HAP-1 (cell line): ENCODE results near the gene GPR132.
"Not testable (repeated sequence)": the region's sequence is repeated elsewhere in the genome, so short reads cannot be mapped to it uniquely, and the experiment has no call there.

Experiments
- DNase-seq, 2 experiments: peaks; one replicate each; pipeline ENCODE4 v3.0.0-alpha.2; 2016 to 2020; ENCODE audit warnings: low spot score in 2 of 2
- H3K27me3 ChIP-seq: fragments of 250-450 bp; sonication (Bioruptor Pico); 2 replicates; pipeline ENCODE4 v1.5.1; 2020; ENCODE audit warnings: low read depth, mild to moderate bottlenecking, moderate library complexity
- H3K36me3 ChIP-seq: fragments of 250-450 bp; sonication (Bioruptor Pico); replicated peaks from 2 replicates; pipeline ENCODE4 v1.5.1; 2020; ENCODE audit warnings: mild to moderate bottlenecking
- H3K4me1 ChIP-seq: fragments of 250-450 bp; sonication (Bioruptor Pico); 2 replicates; pipeline ENCODE4 v1.5.1; 2020; ENCODE audit warnings: mild to moderate bottlenecking
- H3K4me3 ChIP-seq: fragments of 250-450 bp; sonication (Bioruptor Pico); 2 replicates; pipeline ENCODE4 v1.5.1; 2020; ENCODE audit warnings: mild to moderate bottlenecking, moderate library complexity
- H3K9me3 ChIP-seq: fragments of 250-450 bp; sonication (Bioruptor Pico); 2 replicates; pipeline ENCODE4 v1.5.1; 2020; ENCODE audit warnings: mild to moderate bottlenecking, moderate library complexity
- in situ Hi-C: fragments of 300-500 bp; cut with MboI; formaldehyde crosslinking; loops from 3 replicates; pipeline ENCODE4 v1.14.3; 2020; ENCODE audit warnings: low sequenced_read_pairs, inconsistent platforms, mixed read lengths

Gene GPR132

GRCh38 chr14:105045710-105046326 is 19.4 kb downstream of the GPR132 start:
- H3K36me3 ChIP-seq = no peaks in the 10 kb centered on the region
- no peaks in the 10 kb centered on the region for H3K27me3 ChIP-seq
- DNase-seq = peak; percentile 67 to 94
- H3K9me3 ChIP-seq = no peaks in the 10 kb centered on the region; the same call in 1 of the 2 replicates
- H3K4me1 ChIP-seq = no peaks in the 10 kb centered on the region
- in situ Hi-C loops = loop anchor here (5.0 to 10.0 kb wide), 2 partner anchors 74 to 141 kb away; no protein-coding TSS in a partner anchor
- no peak overlapping the region for H3K4me3 ChIP-seq

DNA sequence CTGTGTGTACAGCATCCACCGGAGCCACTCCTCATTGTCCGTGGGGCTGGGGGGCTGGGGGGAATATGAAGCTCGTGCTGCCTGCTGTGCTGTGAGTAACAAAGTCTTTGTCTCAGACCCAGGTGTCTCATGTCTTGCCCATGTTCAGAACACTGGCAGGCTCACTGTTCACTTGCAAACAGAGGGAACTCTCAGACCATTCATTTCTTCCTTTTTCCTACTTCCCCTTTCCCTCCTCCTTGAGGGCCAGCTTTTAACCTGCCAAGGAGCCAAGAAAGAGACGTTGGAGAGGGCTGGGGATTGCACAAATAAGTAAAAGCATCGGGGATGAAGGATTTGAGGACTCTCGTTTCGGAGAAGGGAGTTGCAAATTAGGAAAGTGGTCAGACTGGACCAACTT is 21.6 kb downstream of the GPR132 start:
- Histone ChIP-seq H3K36me3 (no peaks in the 10 kb centered on the region), H3K27me3 (no peaks in the 10 kb centered on the region), H3K9me3 (no peaks in the 10 kb centered on the region), H3K4me1 (no peaks in the 10 kb centered on the region), H3K4me3 (no peak overlapping the region)
- no peak for DNase-seq
- in situ Hi-C loops = loop anchor here (10.0 kb wide), 1 partner anchor 139 kb away; no protein-coding TSS in a partner anchor

DNA sequence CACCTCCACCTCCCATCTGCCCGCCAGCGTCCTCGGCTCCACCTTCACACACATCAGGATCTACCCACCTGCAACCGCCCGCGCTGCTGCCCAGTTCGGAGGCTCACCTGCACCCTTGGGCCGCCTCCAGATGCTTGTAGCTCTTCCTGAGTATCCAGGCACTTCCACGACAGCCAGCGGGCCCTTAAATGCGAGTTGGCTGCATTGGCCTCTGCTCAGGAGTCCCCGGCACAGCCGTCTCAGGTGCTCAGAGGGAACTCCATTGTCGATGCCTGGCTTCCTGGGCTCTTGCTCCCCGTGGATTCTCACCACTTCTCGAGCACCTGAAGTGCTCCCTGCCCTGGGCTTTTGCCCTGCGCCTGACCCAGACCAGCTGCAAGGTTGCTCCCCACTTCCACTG is 22.4 kb downstream of the GPR132 start:
- H3K27me3 ChIP-seq = no peaks in the 10 kb centered on the region
- H3K36me3 ChIP-seq = no peaks in the 10 kb centered on the region
- DNase-seq = no peak
- H3K4me3 ChIP-seq = no peak overlapping the region
- in situ Hi-C loops = loop anchor here (10.0 kb wide), 1 partner anchor 138 kb away; no protein-coding TSS in a partner anchor
- no peaks in the 10 kb centered on the region for H3K4me1 ChIP-seq
- no peaks in the 10 kb centered on the region for H3K9me3 ChIP-seq

DNA sequence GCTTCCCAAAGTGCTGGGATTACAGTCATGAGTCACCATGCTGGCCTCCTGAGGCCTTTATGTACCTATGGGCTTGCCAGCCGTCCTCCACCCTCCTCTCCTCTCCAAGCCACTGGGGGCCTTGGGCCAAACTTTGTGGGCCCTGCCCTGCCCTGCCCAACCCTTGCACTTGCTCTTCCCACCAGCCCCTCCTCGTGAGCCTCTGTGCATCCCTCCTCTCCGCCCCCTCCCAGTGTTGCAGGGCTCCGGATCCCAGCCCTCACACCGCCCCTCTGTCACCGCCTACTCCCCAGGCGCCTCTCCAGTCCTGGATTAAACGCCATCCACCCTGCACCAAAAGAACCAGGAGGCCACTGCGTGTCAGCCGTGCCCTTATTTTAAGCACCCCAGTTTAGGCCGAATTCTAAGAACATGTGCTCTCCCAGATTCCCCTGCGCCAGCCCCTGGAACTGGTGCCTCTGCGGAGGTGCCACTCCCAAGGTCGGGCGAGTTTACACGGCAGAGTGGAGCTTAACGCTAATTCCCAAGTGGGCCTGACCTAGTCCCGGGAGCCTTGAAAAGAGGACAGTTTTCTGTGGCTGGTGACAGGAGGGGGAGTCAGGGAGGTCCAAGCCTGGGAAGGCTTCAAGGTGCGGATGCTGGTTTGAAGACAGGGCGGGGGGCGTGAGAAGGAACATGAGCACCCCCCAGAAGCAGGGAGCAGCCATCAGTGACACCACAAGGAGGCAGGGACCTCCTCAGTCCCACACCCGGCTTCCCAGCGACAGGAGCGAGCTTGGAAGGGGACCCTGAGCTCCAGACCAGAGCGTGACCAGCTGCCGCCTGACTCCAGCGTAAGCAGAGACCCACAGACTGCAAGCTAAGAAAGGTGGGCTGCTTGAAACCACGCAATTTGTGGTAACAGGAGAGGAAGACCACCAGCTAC is 23.1 kb downstream of the GPR132 start:
- H3K4me3 ChIP-seq = no peak overlapping the region
- in situ Hi-C loops = loop anchor here (10.0 kb wide), 1 partner anchor 137 kb away; no protein-coding TSS in a partner anchor
- no peak for DNase-seq

GRCh38 chr14:105039458-105040205 is 25.6 kb downstream of the GPR132 start:
- Histone ChIP-seq H3K4me3 (no peak overlapping the region), H3K9me3 (no peaks in the 10 kb centered on the region), H3K27me3 (no peaks in the 10 kb centered on the region; the same call in 1 of the 2 replicates), H3K4me1 (no peaks in the 10 kb centered on the region), H3K36me3 (no peaks in the 10 kb centered on the region)
- DNase-seq = no peak
- in situ Hi-C loops = loop anchor here (10.0 kb wide), 1 partner anchor 135 kb away; no protein-coding TSS in a partner anchor

More for the DNA sequence above, 23.1 kb downstream of the GPR132 start:
- no peaks in the 10 kb centered on the region for H3K27me3 ChIP-seq
- no peaks in the 10 kb centered on the region for H3K9me3 ChIP-seq
- no peaks in the 10 kb centered on the region for H3K4me1 ChIP-seq
- H3K36me3 ChIP-seq = no peaks in the 10 kb centered on the region

- DNase-seq, H3K9me3 ChIP-seq, in situ Hi-C loops, H3K27me3 ChIP-seq, H3K36me3 ChIP-seq, H3K4me1 ChIP-seq, H3K4me3 ChIP-seq: not testable (repeated sequence)
These were observed 29.6 kb downstream of the GPR132 start for GRCh38 chr14:105035616-105036015.

DNA sequence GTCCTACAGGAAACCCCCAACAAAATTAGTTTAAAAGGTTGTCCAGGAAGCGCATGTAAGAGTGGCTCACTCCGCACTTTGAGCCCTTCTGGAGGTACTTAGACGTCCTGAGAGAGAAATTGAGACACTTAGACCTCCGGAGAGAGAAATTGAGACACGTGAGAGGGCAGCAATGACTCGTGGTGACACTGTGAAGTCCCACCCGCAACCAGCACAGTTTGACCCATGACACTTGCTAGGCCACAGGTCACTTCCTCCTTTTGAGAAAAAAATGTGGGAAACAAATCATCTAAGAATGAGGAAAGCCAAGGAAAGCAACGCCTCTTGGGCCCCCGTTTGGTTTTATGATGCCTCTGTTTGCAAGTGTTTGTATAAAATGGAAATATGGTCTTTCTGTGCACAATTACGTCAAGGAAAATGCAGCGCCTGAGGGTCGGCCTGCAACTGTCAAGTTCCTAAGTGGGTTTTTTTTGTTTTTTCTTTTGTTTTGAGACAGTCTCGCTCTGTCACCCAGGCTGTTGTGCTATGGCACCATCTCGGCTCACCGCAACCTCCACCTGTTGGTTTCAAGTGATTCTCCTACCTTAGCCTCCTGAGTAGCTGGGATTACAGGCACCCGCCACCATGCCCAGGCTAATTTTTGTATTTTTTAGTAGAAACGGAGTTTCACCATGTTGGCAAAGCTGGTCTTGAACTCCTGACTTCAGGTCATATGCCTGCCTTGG is 30.8 kb downstream of the GPR132 start:
- Histone ChIP-seq H3K9me3 (no peaks in the 10 kb centered on the region), H3K36me3 (no peaks in the 10 kb centered on the region), H3K4me1 (no peaks in the 10 kb centered on the region), H3K27me3 (no peaks in the 10 kb centered on the region; the same call in 1 of the 2 replicates), H3K4me3 (no peak overlapping the region)
- in situ Hi-C loops = no loop called here
- no peak for DNase-seq

GRCh38 chr14:105033412-105033900 is 31.8 kb downstream of the GPR132 start:
- H3K4me3 ChIP-seq, H3K36me3 ChIP-seq, H3K9me3 ChIP-seq, H3K4me1 ChIP-seq, DNase-seq, H3K27me3 ChIP-seq, in situ Hi-C loops: not testable (repeated sequence)

DNA sequence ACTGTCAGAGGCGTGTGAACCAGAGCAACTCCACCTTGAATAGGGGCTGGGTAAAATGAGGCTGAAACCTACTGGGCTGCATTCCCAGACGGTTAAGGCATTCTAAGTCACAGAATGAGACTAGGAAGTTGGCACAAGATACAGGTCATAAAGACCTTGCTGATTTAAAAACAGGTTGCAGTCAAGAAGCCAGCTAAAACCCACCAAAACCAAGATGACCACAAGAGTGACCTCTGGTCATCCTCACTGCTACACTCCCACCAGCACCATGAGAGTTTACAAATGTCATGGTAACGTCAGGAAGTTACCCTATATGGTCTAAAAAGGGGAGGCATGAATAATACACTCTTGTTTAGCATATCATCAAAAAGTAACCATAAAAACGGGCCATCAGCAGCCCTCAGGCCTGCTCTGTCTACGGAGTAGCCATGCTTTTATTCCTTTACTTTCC is 32.8 kb downstream of the GPR132 start:
- in situ Hi-C loops, DNase-seq: not testable (repeated sequence)

GRCh38 chr14:105030836-105031396 is 34.3 kb downstream of the GPR132 start:
- Histone ChIP-seq H3K4me1 (no peaks in the 10 kb centered on the region), H3K27me3 (no peaks in the 10 kb centered on the region; the same call in 1 of the 2 replicates), H3K9me3 (no peaks in the 10 kb centered on the region), H3K36me3 (no peaks in the 10 kb centered on the region), H3K4me3 (no peak overlapping the region)
- no peak for DNase-seq
- in situ Hi-C loops = no loop called here

More for the DNA sequence above, 32.8 kb downstream of the GPR132 start:
- not testable (repeated sequence) for H3K4me3 ChIP-seq, H3K36me3 ChIP-seq, H3K4me1 ChIP-seq, H3K27me3 ChIP-seq, H3K9me3 ChIP-seq

DNA sequence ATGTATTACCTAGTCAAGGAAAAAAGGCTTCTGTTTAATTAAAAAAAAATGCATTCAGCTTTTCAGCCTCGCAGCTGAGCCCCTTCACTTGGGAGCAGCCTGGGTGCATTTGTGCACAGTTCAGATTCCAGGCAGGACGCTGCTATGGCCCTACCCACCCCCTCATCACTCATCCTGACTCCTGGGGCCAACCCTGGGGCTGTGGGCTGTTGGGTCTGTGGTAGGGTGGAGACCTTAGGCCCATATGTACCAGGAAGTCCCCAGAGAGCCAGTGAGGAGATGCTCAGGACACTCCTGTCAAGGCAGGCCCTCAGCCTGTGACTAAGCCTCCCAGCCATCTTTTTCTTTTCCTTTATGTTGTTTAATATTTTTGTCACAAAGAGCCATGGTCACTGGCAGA is 35.0 kb downstream of the GPR132 start:
- H3K36me3 ChIP-seq = no peaks in the 10 kb centered on the region
- H3K9me3 ChIP-seq = no peaks in the 10 kb centered on the region
- DNase-seq = no peak
- no peaks in the 10 kb centered on the region for H3K27me3 ChIP-seq
- no peak overlapping the region for H3K4me3 ChIP-seq
- in situ Hi-C loops = no loop called here
- H3K4me1 ChIP-seq = no peaks in the 10 kb centered on the region

- H3K9me3 ChIP-seq = no peaks in the 10 kb centered on the region
- DNase-seq = no peak
- H3K27me3 ChIP-seq = no peaks in the 10 kb centered on the region
- no peaks in the 10 kb centered on the region for H3K36me3 ChIP-seq
- in situ Hi-C loops = no loop called here
- no peaks in the 10 kb centered on the region for H3K4me1 ChIP-seq
- no peak overlapping the region for H3K4me3 ChIP-seq
These were observed 35.8 kb downstream of the GPR132 start for GRCh38 chr14:105029402-105029801.
